Nephron progenitor cell (in vitro differentiated cells): ENCODE results near the gene SUSD2.
A peak's percentile ranks its signal among the peaks of the same experiment; 100 is the strongest.

Experiments
- DNase-seq: peaks from one replicate; pipeline ENCODE4 v3.0.0; 2021
- H3K27ac Mint-ChIP-seq: 2 replicates; pipeline ENCODE4 v1.8.0; 2021; ENCODE audit warnings: mild to moderate bottlenecking, moderate library complexity, mixed read lengths
- H3K27me3 Mint-ChIP-seq: 2 replicates; pipeline ENCODE4 v1.8.0; 2021; ENCODE audit warnings: mild to moderate bottlenecking, low read depth, mixed read lengths; ENCODE audit not compliant: poor library complexity
- H3K36me3 Mint-ChIP-seq: 2 replicates; pipeline ENCODE4 v1.8.0; 2021; ENCODE audit warnings: low read depth, mixed read lengths
- H3K4me1 Mint-ChIP-seq: 2 replicates; pipeline ENCODE4 v1.8.0; 2021; ENCODE audit warnings: mixed read lengths
- H3K4me3 Mint-ChIP-seq: 2 replicates; pipeline ENCODE4 v1.8.0; 2021; ENCODE audit warnings: mild to moderate bottlenecking, moderate library complexity, mixed read lengths
- H3K9me3 Mint-ChIP-seq: 2 replicates; pipeline ENCODE4 v1.8.0; 2021; ENCODE audit warnings: mild to moderate bottlenecking, moderate library complexity, mixed read lengths
- CTCF ChIP-seq: fragments of 200-600 bp; sonication (generic); IDR thresholded peaks from 2 replicates; pipeline ENCODE4 v1.5.0; 2021; ENCODE audit warnings: antibody characterized with exemption

SUSD2 gene

DNA sequence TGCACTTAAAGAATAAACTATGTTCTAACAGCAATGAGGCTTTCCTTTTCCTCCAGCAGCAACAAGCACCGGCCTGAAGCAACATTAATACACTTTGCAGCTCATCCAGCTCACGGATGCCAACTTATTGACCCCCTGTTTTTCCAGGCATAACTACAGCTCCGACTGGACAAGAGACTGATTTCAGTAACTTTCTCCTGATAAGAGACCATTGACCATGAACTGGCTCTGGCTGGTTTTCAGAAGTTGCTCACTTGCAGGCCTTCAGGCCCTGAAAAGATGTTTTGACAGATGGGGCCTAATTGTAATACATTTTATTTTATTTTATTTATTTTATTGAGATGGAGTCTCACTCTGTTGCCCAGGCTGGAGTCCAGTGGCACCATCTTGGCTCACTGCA is 36.1 kb downstream of the SUSD2 start:
- Mint-ChIP-seq H3K36me3 (no peaks in the 10 kb centered on the region), H3K27ac (no peak overlapping the region), H3K4me3 (no peak overlapping the region), H3K9me3 (no peaks in the 10 kb centered on the region), H3K4me1 (no peaks in the 10 kb centered on the region), H3K27me3 (peaks cover 7% of the 10 kb centered on the region)
- TF ChIP-seq CTCF: no peak
- no peak for DNase-seq

DNA sequence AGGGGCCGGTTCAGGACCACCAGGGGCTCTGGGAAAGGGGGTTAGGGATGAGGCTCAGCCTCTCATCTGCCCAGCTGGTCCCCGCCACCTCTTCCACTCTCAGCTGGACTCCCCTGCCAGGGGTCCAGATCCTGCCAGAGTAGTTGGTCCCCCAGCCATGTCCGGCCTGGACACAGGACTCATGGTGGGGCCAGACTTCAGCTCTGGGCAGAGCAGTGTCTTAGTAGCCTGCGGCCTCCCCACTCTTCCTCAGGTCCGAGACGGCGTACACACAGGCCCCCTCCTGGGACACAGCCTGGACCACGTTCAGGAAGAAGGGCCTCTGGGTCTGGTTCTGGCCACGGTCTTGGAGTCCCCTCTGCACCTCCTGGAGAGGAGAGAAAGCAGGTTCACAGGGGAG is 38.5 kb downstream of the SUSD2 start:
- H3K27me3 Mint-ChIP-seq: peaks cover 8% of the 10 kb centered on the region
- no peaks in the 10 kb centered on the region for H3K36me3 Mint-ChIP-seq
- peaks cover 8% of the 10 kb centered on the region for H3K9me3 Mint-ChIP-seq
- no peak for TF ChIP-seq CTCF
- no peak for DNase-seq
- H3K4me3 Mint-ChIP-seq: no peak overlapping the region
- H3K4me1 Mint-ChIP-seq: no peaks in the 10 kb centered on the region
- peak overlapping the region; percentile 87 for H3K27ac Mint-ChIP-seq

DNA sequence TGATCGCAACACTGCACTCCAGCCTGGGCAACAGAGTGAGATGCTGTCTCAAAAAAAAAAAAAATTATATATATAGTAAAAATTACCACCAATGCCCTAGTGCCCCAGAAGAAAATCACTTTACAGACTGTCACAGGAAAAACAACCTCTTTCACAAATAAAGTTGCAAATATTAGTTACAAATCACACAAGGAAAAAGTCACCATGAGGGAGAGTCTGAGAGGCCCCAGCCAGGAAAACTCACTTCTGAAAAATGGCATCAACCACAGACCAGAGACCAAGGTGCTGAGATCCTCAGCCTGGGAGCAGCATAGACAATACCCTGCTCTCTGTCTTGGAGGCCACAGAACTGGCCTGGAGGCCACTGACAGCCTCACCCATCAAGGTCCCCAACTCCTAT is 43.2 kb downstream of the SUSD2 start:
- DNase-seq: no peak
- Mint-ChIP-seq H3K27me3 (peaks cover 14% of the 10 kb centered on the region), H3K27ac (no peak overlapping the region), H3K9me3 (peaks cover 16% of the 10 kb centered on the region), H3K4me1 (no peaks in the 10 kb centered on the region), H3K4me3 (no peak overlapping the region), H3K36me3 (no peaks in the 10 kb centered on the region)
- no peak for TF ChIP-seq CTCF

DNA sequence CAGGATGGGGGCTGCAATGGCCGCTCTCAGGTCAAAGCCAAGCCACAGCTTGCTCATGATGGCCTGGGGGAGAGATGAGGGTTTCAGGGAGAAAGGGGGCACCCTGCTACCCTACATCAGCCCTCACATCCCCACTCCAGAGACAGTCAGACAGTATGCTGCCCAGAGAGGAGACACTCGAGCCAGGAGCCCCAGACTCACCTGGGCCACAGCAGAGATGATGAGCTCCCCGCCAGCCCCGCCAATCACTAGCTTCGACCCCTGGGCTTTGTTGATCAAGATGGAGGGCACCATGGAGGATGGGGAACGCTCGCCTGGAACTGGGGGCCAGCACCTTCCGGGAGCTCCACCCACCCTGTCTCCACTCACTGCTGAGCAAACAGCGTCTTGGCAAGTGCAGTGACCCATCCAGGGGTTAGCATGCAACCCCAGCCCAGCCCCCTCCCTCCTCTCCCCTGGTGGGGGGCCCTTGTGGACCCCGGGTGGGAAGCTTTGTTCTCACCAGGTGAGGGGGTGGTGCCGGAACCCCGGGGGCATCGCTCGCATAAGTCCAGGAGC is 43.8 kb downstream of the SUSD2 start:
- no peak for DNase-seq
- peaks cover 16% of the 10 kb centered on the region for H3K9me3 Mint-ChIP-seq
- H3K4me3 Mint-ChIP-seq: no peak overlapping the region
- H3K36me3 Mint-ChIP-seq: no peaks in the 10 kb centered on the region
- H3K27me3 Mint-ChIP-seq: peaks cover 11% of the 10 kb centered on the region
- no peak overlapping the region for H3K27ac Mint-ChIP-seq
- no peak for TF ChIP-seq CTCF
- no peaks in the 10 kb centered on the region for H3K4me1 Mint-ChIP-seq

DNA sequence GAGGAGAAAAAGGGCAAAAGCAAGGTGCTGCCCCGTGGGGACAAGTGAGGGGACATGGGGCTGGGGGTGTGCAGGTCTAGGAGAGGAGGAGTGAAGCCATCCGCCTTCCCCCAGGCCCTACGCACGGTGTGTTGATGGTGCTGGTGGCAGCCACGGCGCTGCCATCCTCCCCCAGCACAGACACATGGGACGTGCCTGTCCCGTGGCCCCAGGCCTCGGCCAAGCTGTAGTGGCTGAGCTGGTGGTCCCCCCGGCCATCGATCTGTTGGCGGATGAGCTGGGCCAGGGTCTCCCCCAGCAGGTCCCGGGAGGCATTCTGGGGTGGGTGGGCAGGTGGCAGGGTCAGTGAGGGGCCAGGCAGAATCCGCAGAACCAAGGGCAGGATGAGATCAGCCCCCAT is 44.7 kb downstream of the SUSD2 start:
- peaks cover 11% of the 10 kb centered on the region for H3K27me3 Mint-ChIP-seq
- no peak for TF ChIP-seq CTCF
- H3K36me3 Mint-ChIP-seq: no peaks in the 10 kb centered on the region
- peaks cover 7% of the 10 kb centered on the region for H3K4me1 Mint-ChIP-seq
- no peak for DNase-seq
- no peak overlapping the region for H3K4me3 Mint-ChIP-seq
- H3K9me3 Mint-ChIP-seq: peaks cover 16% of the 10 kb centered on the region
- no peak overlapping the region for H3K27ac Mint-ChIP-seq

DNA sequence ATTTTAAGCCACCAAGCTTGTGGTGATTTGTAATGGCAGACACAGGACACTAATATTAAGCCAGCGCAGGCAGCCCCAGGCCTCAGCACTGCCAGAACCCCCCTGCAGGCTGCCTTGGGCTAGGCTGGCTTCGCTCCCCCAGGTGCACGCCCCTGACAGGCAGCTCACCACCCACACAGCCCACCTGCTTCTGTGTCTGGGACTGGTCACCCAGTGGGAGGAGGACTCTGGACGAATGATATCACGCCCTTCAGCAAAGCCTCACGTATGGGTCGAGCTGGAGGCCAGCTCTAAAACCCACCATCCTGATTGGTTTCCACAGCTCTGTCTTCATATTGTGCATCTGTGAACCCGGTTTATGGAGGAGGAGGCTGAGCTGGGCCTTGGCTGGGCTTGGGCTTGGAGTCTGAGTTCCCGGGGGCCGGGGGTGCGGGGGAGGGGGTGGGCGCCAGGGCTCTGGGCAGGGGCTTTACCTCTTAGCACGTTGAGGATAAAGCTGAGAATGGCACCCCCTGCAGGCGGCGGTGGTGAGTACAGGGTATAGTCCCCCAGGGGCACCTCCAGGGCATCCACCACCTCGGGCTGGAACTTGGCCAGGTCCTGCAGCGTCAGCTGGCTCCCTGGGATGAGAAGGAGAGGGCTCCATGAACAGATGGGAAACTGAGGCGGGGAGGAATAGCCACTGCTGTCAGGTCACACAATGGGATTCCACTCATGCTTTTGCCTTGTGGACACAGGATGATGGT is 49.8 kb downstream of the SUSD2 start:
- Mint-ChIP-seq H3K4me3 (no peak overlapping the region), H3K9me3 (peaks cover 8% of the 10 kb centered on the region), H3K4me1 (peaks cover 9% of the 10 kb centered on the region), H3K27ac (no peak overlapping the region), H3K27me3 (peaks cover 5% of the 10 kb centered on the region), H3K36me3 (no peaks in the 10 kb centered on the region)
- DNase-seq: peak; percentile 63
- TF ChIP-seq CTCF: peak; percentile 42
